LHCN-M2 (cell line): ENCODE data around the gene TNIK. TPM values are rescaled to one million over a fixed set of nuclear protein-coding genes. Genes with fewer than 3 reads are reported as not detected.
"Not testable (repeated sequence)": the region's sequence is repeated elsewhere in the genome, so short reads cannot be mapped to it uniquely, and the experiment has no call there.

Experiments
- DNase-seq: peaks from one replicate; pipeline ENCODE4 v3.0.0-alpha.2; 2012; ENCODE audit warnings: low read depth
- total RNA-seq: library from RNA; depleted of rRNA; stranded (reverse); fragments of >200 nt; gene quantifications from 2 replicates; pipeline ENCODE4 v1.2.3, GENCODE V29; 2014

TNIK gene
- total RNA-seq, 1 experiment from 2014 or later = 0.23 TPM

GRCh38 chr3:171446301-171446700 lies 13.9 kb downstream of the TNIK start:
- DNase-seq = no peak

- DNase-seq = no peak
Observed at GRCh38 chr3:171445620-171446204, 14.5 kb downstream of the TNIK start.

- DNase-seq = no peak
Observed at GRCh38 chr3:171444001-171444690, 16.1 kb downstream of the TNIK start.

GRCh38 chr3:171443211-171443957 lies 16.8 kb downstream of the TNIK start:
- DNase-seq = no peak

- no peak for DNase-seq
Observed at GRCh38 chr3:171442184-171442583, 18.0 kb downstream of the TNIK start.

- DNase-seq = no peak
Observed at GRCh38 chr3:171441381-171441780, 18.8 kb downstream of the TNIK start.

GRCh38 chr3:171439996-171440395 lies 20.2 kb downstream of the TNIK start:
- no peak for DNase-seq

GRCh38 chr3:171437115-171437756 lies 23.0 kb downstream of the TNIK start:
- DNase-seq = no peak

GRCh38 chr3:171436380-171436779 lies 23.8 kb downstream of the TNIK start:
- DNase-seq = no peak

- DNase-seq = no peak
Observed at GRCh38 chr3:171435757-171436156, 24.4 kb downstream of the TNIK start.

- no peak for DNase-seq
Observed at GRCh38 chr3:171435143-171435542, 25.1 kb downstream of the TNIK start.

GRCh38 chr3:171432548-171432947 lies 27.7 kb downstream of the TNIK start:
- no peak for DNase-seq

- no peak for DNase-seq
Observed at GRCh38 chr3:171431550-171431949, 28.7 kb downstream of the TNIK start.

- DNase-seq = no peak
Observed at GRCh38 chr3:171430530-171430929, 29.7 kb downstream of the TNIK start.

GRCh38 chr3:171429635-171430034 lies 30.6 kb downstream of the TNIK start:
- DNase-seq = no peak

GRCh38 chr3:171428892-171429291 lies 31.3 kb downstream of the TNIK start:
- DNase-seq = no peak

GRCh38 chr3:171428321-171428787 lies 31.9 kb downstream of the TNIK start:
- DNase-seq = no peak

GRCh38 chr3:171427771-171428320 lies 32.4 kb downstream of the TNIK start:
- DNase-seq = no peak

- DNase-seq = not testable (repeated sequence)
Observed at GRCh38 chr3:171424063-171424462, 36.1 kb downstream of the TNIK start.

GRCh38 chr3:171422855-171423254 lies 37.4 kb downstream of the TNIK start:
- not testable (repeated sequence) for DNase-seq

GRCh38 chr3:171420667-171421066 lies 39.5 kb downstream of the TNIK start:
- no peak for DNase-seq

GRCh38 chr3:171419457-171419856 lies 40.7 kb downstream of the TNIK start:
- DNase-seq = no peak
